ENCODE measurements around the gene NDUFAF4.

GRCh38 chr6:96947055-96947454, 49.4 kb upstream of the NDUFAF4 start:
- TF ChIP-seq CTCF (conservative IDR thresholded peaks at IDR 0.05; ENCODE audit: low read depth in 2 of 2) (no peak), CREB1 (CRISPR knock-in tag; IDR thresholded peaks at IDR 0.05; ENCODE audit: low read depth) (no peak), JUNB (IDR thresholded peaks at IDR 0.05; ENCODE audit: unreplicated experiment) (no peak), POLR2AphosphoS5 (IDR thresholded peaks at IDR 0.05; ENCODE audit: low read depth) (no peak), EZH2 (IDR thresholded peaks at IDR 0.05; ENCODE audit: low read depth, unreplicated experiment) (no peak), ZNF462 (CRISPR knock-in tag; IDR thresholded peaks at IDR 0.05) (no peak), ZNF114 (CRISPR knock-in tag; IDR thresholded peaks at IDR 0.05) (no peak), EZH2phosphoT487 (IDR thresholded peaks at IDR 0.05; ENCODE audit: unreplicated experiment) (no peak), STAT1 (IDR thresholded peaks at IDR 0.05; ENCODE audit: unreplicated experiment) (no peak), REST (IDR thresholded peaks at IDR 0.05; ENCODE audit: unreplicated experiment) (no peak)
